SH-SY5Y (cell line): ENCODE data around the gene GATA6.

ENCODE experiments used
- GATA2 ChIP-seq: IDR thresholded peaks from 2 replicates; pipeline ENCODE4 v1.6.1; 2011; ENCODE audit warnings: mild to moderate bottlenecking, low read depth, low read length
- GATA3 ChIP-seq: IDR thresholded peaks from 2 replicates; pipeline ENCODE4 v1.6.1; 2011; ENCODE audit warnings: low read depth, mild to moderate bottlenecking, low read length, moderate library complexity

DNA sequence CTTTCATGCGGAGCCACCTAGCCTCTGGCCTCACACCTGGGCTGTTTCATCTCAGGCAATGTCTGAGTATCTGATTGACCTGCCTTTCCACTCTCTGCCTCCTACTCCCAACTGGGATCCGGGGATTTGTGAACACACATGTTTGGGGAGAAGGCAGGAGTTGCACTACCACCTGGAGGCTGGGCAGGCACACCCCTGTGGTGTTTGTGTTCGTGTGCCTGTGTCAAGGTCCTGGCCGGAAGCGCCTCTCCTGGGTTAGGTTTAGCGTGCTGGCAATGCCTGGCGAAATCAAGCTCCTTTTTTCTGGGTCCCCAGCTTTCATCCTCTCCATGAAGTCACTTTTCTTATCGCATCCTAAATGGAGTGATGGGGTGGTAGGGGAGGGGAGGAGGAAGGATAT is 63.9 kb downstream of the GATA6 start:
- TF ChIP-seq GATA2 = no peak
- TF ChIP-seq GATA3 = no peak
